Liver (tissue), 3 donors: ENCODE results near the gene RRN3.

Experiments used
- CTCF ChIP-seq: fragments of 150-350 bp; IDR thresholded peaks from 2 replicates; pipeline ENCODE4 v1.5.1; 2017; ENCODE audit warnings: improper control_type of control experiment, low read depth, low read length; ENCODE audit not compliant: missing input control
- GABPA ChIP-seq, 2 donors: IDR thresholded peaks in 1 of 2; conservative IDR thresholded peaks in 1 of 2; 2 replicates each; pipeline ENCODE4 v1.6.1; 2016; ENCODE audit warnings: antibody characterized with exemption in 2 of 2, mild to moderate bottlenecking in 1 of 2, moderate library complexity in 1 of 2
- JUND ChIP-seq, 2 donors: IDR thresholded peaks; 2 replicates each; pipeline ENCODE4 v1.6.1; 2016; ENCODE audit warnings: antibody characterized with exemption in 2 of 2
- MAX ChIP-seq: IDR thresholded peaks from 2 replicates; pipeline ENCODE4 v1.6.1; 2016; ENCODE audit warnings: antibody characterized with exemption
- RAD21 ChIP-seq, 2 donors: IDR thresholded peaks; 2 replicates each; pipeline ENCODE4 v1.6.1; 2016; ENCODE audit warnings: antibody characterized with exemption in 2 of 2, mild to moderate bottlenecking in 2 of 2
- REST ChIP-seq: IDR thresholded peaks from 2 replicates; pipeline ENCODE4 v1.6.1; 2016; ENCODE audit warnings: antibody characterized with exemption, mild to moderate bottlenecking
- RXRA ChIP-seq, 2 donors: IDR thresholded peaks; 2 replicates each; pipeline ENCODE4 v1.6.1; 2017 to 2018; ENCODE audit warnings: antibody characterized with exemption in 2 of 2, mild to moderate bottlenecking in 1 of 2
- SP1 ChIP-seq: IDR thresholded peaks from 2 replicates; pipeline ENCODE4 v1.6.1; 2018; ENCODE audit warnings: antibody characterized with exemption, mild to moderate bottlenecking
- TAF1 ChIP-seq: conservative IDR thresholded peaks from 2 replicates; pipeline ENCODE4 v1.6.1; 2016; ENCODE audit warnings: antibody characterized with exemption, mild to moderate bottlenecking
- YY1 ChIP-seq: IDR thresholded peaks from 2 replicates; pipeline ENCODE4 v1.6.1; 2016; ENCODE audit warnings: antibody characterized with exemption, mild to moderate bottlenecking
- donor health status: healthy.
- donor health status: healthy.

- TF ChIP-seq MAX, result no peak
- no peak for TF ChIP-seq CTCF
- no peak for TF ChIP-seq RAD21 (IDR thresholded peaks at IDR 0.05)
- TF ChIP-seq RXRA (IDR thresholded peaks at IDR 0.05), result no peak
- TF ChIP-seq JUND (IDR thresholded peaks at IDR 0.05), result no peak
- TF ChIP-seq GABPA (IDR thresholded peaks at IDR 0.05 in 1 of 2, conservative IDR thresholded peaks at IDR 0.05 in 1 of 2), result no peak
- TF ChIP-seq TAF1, result no peak
- no peak for TF ChIP-seq REST
- no peak for TF ChIP-seq SP1
- no peak for TF ChIP-seq YY1
Measured at GRCh38 chr16:15031586-15031985, 62.5 kb downstream of the RRN3 start.
